ENCODE measurements around the gene VAT1L. TPM values are rescaled to one million over a fixed set of nuclear protein-coding genes. Genes with fewer than 3 reads are reported as not detected.

VAT1L gene, protein sequence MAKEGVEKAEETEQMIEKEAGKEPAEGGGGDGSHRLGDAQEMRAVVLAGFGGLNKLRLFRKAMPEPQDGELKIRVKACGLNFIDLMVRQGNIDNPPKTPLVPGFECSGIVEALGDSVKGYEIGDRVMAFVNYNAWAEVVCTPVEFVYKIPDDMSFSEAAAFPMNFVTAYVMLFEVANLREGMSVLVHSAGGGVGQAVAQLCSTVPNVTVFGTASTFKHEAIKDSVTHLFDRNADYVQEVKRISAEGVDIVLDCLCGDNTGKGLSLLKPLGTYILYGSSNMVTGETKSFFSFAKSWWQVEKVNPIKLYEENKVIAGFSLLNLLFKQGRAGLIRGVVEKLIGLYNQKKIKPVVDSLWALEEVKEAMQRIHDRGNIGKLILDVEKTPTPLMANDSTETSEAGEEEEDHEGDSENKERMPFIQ
- under 1 TPM in 5 of 6 experiments, not detected in 1; 0.19 to 0.64 (median 0.51) TPM for total RNA-seq
- long read RNA-seq = 0 reads

DNA sequence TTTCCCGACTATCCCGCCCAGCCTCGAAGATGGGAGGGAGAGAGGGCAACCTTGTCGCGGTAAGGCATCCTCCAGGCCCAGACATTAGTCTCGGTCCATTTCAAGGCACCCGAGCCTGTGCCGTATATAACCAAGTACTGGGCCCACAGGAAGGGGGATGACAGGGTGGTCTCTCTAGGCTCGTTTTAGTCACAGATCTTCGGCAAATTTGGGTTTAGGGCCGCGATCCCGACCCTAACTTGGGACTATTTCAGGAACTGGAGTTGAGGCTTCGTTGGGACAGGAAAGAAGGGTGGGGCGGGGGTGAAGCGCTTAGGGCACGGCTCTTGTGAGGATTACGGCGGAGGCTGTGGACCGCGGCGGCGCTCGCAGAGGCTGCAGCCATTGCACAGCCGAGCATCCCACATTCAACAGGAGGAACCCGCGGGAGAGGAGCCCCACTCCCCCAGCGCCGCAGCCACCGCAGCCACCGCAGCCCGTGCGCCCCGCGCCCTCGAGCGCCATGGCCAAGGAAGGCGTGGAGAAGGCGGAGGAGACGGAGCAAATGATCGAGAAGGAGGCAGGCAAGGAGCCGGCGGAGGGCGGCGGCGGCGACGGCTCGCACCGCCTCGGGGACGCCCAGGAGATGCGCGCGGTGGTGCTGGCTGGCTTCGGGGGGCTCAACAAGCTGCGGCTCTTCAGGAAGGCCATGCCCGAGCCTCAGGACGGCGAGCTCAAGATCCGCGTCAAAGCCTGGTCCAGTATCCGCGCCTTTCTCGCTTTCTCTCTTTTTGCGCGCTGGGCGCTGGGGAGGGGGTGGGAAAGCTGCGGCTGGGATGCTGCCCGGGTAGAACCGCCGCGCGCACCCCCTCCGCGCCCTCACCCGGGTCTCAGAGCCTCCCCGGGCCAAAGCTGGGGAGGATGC, at the start of gene VAT1L:
Gene VAT1L (plus strand): TSS at position 384 of the 904 bp plus-strand sequence. CDS start 119 bp downstream, at position 503.
- intact Hi-C loops (cut with DNase I) = loop anchor here in 1 of 2 donors (10.0 kb wide), 2 partner anchors 104 to 176 kb away; no protein-coding TSS in a partner anchor
- peak; percentile 64 to 83 (median 76) for ATAC-seq

DNA sequence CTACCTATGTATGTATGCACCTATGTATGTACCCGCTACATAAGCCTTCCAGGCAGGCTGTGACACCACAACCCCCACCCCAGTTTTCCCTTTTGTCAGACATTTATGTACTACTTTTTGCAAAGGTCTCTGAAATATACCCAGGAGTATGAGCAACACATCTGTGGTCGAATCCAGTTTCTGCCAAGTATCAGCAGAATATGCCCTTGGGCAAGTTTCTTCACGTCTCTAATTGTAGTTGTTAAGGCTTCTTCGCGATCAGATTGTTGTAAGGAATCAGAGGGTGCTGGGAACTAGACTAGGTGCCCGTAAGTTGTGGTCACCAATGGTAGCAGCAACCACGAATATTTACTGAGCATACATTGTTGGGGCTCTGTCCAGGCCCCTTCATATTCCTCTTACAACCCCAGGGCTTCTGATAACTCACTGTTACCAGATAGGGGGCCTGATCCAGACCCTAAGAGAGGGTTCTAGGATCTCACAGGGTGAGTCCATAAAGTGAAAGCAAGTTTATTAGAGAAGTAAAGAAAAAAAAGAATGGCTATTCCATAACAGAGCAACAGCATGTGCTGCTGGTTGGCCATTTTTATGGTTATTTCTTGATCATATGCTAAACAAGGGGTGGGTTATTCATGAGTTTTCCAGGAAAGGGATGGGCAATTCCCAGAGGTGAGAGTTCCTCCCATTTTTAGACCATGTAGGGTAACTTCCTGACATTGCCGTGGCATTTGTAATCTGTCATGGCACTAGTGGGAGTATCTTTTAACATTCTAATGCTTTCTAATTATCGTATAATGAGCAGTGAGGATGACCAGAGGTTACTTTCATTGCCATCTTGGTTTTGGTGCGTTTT, 49.4 kb upstream of the VAT1L start:
- Histone ChIP-seq H3K27me3 (no peaks in the 10 kb centered on the region), H3K4me1 (no peaks in the 10 kb centered on the region), H3K36me3 (no peaks in the 10 kb centered on the region), H3K4me3 (no peak overlapping the region), H3K27ac (no peak overlapping the region), H3K9me3 (no peaks in the 10 kb centered on the region)
- intact Hi-C loops (cut with DNase I) = no loop called here
- no peak for DNase-seq
- TF ChIP-seq, protein P1, sequence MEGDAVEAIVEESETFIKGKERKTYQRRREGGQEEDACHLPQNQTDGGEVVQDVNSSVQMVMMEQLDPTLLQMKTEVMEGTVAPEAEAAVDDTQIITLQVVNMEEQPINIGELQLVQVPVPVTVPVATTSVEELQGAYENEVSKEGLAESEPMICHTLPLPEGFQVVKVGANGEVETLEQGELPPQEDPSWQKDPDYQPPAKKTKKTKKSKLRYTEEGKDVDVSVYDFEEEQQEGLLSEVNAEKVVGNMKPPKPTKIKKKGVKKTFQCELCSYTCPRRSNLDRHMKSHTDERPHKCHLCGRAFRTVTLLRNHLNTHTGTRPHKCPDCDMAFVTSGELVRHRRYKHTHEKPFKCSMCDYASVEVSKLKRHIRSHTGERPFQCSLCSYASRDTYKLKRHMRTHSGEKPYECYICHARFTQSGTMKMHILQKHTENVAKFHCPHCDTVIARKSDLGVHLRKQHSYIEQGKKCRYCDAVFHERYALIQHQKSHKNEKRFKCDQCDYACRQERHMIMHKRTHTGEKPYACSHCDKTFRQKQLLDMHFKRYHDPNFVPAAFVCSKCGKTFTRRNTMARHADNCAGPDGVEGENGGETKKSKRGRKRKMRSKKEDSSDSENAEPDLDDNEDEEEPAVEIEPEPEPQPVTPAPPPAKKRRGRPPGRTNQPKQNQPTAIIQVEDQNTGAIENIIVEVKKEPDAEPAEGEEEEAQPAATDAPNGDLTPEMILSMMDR (IDR thresholded peaks at IDR 0.05) = no peak
- no peak for TF ChIP-seq POLR2A (IDR thresholded peaks at IDR 0.05)
- WGBS (ENCODE audit: insufficient coverage, low coverage, low lambda C conversion rate, missing lambda C conversion rate) = 92% methylated on average over 7 of the region's 10 CpGs
- no peak for ATAC-seq

More for the DNA sequence above, at the start of gene VAT1L:
- Histone ChIP-seq H3K27ac (no peak within 1 kb of the TSS), H3K4me3 (peak within 1 kb of the TSS; percentile 23 to 51 (median 37)), H3K4me1 (peaks cover 0 to 10% (median 0%) of the 10 kb centered on the region in 4 donors), H3K9me3 (no peaks in the 10 kb centered on the region), H3K36me3 (no peaks in the 10 kb centered on the region), H3K27me3 (peaks cover 0 to 20% of the 10 kb centered on the region in 2 donors)
- TF ChIP-seq, protein P1 (IDR thresholded peaks at IDR 0.05) = no peak
- no peak for TF ChIP-seq POLR2A (IDR thresholded peaks at IDR 0.05)
- peak in 1 of 3 donors; percentile 33 for DNase-seq
- WGBS (ENCODE audit: insufficient coverage, low coverage, low lambda C conversion rate, missing lambda C conversion rate) = 0% methylated on average over 20 of the region's 78 CpGs

DNA sequence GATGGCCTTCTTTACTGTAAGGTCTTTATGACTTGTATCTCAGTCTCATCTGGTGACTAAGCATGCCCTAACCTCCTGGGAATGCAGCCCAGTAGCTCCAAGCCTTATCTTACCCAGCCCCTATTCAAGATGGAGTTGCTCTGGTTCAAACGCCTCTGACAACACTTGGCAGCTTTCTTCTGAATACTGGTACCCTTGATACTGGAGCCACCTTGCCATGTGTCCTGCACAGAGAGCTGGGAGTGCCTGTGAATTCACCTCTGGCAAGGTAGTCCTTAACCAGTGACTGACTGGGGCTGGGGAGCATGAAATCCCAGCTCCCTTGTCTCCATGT, 48.8 kb upstream of the VAT1L start:
- ATAC-seq (no peak), DNase-seq (no peak)
- WGBS (ENCODE audit: insufficient coverage, low coverage, low lambda C conversion rate, missing lambda C conversion rate) = 100% methylated on average over 1 of the region's 1 CpG

More for the DNA sequence above, 48.8 kb upstream of the VAT1L start:
- no peaks in the 10 kb centered on the region for H3K9me3 ChIP-seq
- no peak for TF ChIP-seq POLR2A (IDR thresholded peaks at IDR 0.05)
- TF ChIP-seq, protein P1 (IDR thresholded peaks at IDR 0.05) = no peak
- intact Hi-C loops (cut with DNase I) = no loop called here
- no peak overlapping the region for H3K27ac ChIP-seq
- no peak overlapping the region for H3K4me3 ChIP-seq
- no peaks in the 10 kb centered on the region for H3K27me3 ChIP-seq
- H3K4me1 ChIP-seq = no peaks in the 10 kb centered on the region
- no peaks in the 10 kb centered on the region for H3K36me3 ChIP-seq

Data from right lobe of liver (tissue), 6 donors.